ENCODE data around the gene VSTM5.

VSTM5 gene

GRCh38 chr11:93842461-93842860 is 8.0 kb downstream of the VSTM5 start:
- DNase-seq (ENCODE audit: low read depth, low spot score), result no peak

GRCh38 chr11:93842034-93842433 is 8.4 kb downstream of the VSTM5 start:
- no peak for DNase-seq (ENCODE audit: low read depth, low spot score)

DNA sequence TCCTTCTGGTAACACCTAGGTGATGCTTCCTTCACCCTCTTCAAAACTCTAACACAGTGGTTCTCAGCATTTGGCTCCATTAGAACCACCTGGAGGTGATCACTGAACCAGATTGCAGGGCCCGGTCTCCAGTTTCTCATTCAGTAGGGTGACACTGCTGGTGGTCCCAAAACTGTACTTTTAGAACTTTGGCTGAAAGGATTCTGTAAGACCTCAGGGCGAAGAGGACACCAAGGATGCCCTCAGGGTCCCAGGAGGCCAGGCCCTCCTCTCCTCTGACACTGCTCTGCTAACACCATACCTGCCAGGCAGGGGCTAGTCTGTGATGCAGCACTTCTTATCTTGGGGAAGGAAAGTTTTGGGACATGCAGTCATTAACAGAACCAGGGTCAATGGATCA is 9.0 kb downstream of the VSTM5 start:
- no peak for DNase-seq (ENCODE audit: low read depth, low spot score)

DNA sequence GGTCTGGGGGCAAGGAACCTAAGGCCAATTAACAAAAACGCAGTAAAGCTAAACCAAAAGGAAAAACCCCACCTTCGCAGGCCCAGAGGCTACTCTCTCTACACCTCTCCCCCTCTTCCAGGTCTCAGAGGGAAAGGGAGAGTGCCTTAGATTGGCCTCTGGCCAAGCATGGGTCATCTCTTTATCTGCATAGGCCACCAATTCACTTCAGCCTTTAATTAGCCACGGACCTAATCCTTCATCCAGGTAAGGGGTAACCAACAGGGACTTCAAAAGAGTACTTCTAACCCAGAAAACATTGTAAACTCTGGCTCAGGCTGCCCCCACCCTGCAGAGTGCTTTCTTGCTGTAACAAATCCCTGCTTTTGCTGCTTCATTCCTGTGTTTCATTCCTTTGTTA is 9.4 kb downstream of the VSTM5 start:
- no peak for DNase-seq (ENCODE audit: low read depth, low spot score)

DNA sequence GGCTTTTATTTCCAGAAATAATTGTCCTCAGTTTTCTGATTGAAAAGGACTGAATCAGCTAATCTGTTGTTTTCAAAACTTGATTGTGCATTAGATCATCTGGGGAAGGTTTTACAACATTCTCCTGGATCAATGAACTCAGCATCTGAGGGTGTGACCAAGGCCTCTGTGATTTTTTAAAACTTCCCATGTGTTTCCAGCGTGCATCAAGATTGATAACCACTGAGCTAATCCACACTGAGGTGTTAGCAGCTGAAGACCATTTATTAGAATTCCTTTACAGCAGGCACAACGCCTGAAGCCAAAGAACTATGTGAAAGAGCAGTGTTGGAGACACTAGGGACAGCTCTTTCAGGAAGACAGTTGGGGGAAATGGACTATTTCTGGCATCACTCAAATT is 10.2 kb downstream of the VSTM5 start:
- no peak for DNase-seq (ENCODE audit: low read depth, low spot score)

- DNase-seq (ENCODE audit: low read depth, low spot score), result no peak
Observed at GRCh38 chr11:93838967-93839366, 11.5 kb downstream of the VSTM5 start.

- no peak for DNase-seq (ENCODE audit: low read depth, low spot score)
Observed at GRCh38 chr11:93832780-93833179, 17.6 kb downstream of the VSTM5 start.

DNA sequence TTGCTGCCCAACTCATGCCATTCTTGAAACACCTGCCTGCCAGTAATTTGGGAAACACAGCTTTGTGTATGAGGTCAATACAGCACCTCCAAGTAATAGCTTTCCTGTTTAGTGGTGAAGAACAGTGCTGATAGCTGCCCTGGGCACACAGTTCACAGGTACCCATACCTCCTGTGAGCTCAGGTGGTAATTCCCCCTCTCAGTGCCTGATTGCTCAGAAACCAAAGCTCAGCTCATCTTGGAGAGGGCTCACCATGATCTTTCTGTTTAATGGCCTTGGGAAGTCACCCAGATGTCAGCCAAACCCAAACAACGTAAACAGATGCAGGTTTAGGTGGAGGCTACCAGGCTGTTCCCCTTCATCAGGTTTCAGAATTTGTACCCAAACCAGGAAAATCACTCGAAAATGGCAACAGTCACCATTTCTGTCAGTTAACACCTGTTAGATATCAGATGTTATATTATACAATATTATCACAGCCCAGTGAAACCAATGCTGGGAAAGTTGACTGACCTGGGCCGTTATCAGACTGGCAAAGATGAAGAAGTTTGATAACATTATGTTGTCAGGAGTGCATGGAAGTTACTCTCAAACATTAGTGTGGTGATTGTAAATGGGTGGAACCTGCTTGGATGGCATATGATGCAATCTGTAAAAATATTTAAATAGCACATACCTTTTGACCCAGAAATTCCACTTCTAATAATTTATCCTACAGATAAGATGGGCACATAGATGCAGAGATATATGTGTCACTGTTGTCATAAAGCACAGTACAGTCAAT is 18.9 kb downstream of the VSTM5 start:
- no peak for DNase-seq (ENCODE audit: low read depth, low spot score)

DNA sequence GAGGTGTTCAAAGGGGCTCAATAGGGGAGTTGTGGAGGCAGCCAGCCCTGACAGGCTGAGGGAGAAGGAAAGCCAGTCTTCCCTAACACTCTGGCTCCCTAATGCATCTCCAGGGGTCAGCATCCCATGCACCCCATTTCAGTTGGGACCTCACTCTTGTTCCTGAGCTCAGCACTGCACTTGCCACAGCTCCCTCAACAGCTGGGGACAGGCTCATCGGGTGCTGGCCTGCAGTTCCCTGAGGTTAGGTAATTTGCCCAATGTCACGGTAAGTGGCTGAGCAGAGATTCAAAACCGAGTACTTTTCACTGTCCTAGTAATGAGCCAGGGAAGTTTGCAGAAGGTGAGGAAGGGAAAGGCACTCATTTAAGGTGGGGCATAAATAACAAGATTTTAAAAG is 20.8 kb downstream of the VSTM5 start:
- no peak for DNase-seq (ENCODE audit: low read depth, low spot score)

DNA sequence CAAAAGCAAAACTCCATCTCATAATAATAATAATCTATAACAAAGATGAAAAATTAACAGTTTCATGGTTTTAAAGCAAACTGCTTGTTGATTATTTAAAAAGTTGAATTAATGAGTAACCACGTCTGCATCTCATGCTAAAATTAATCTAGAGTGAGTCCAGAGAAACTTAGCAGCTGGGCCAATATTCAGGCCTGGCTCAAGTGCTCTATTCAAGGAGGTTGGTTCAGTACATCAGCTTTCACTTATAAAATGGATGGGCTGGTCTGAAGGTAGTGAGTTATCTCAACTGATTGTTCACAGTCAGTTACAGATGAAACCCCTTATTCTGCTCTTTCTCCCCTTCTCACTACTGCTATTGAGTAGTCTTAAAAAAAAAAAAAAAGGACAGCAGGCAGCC is 23.1 kb downstream of the VSTM5 start:
- DNase-seq (ENCODE audit: low read depth, low spot score), result no peak

- DNase-seq (ENCODE audit: low read depth, low spot score), result no peak
Observed at GRCh38 chr11:93823210-93823609, 27.2 kb downstream of the VSTM5 start.

DNA sequence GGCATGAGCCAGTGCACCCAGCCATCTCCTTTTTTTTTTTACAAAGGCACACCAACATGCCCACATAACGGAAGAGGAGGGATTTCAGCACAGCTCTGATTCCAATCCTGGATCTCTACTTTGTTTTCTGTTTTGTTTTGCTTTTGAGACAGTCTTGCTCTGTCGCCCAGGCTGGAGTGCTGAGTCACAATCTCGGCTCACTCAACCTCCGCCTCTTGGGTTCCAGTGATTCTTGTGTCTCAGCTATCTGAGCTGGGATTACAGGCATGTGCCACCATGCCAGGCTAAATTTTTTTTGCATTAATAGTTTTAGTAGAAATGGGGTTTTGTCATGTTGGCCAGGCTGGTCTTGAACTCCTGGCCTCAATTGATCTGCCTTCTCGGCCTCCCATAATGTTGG is 28.1 kb downstream of the VSTM5 start:
- no peak for DNase-seq (ENCODE audit: low read depth, low spot score)

GRCh38 chr11:93821617-93822016 is 28.8 kb downstream of the VSTM5 start:
- no peak for DNase-seq (ENCODE audit: low read depth, low spot score)

GRCh38 chr11:93820847-93821246 is 29.6 kb downstream of the VSTM5 start:
- DNase-seq (ENCODE audit: low read depth, low spot score), result no peak

DNA sequence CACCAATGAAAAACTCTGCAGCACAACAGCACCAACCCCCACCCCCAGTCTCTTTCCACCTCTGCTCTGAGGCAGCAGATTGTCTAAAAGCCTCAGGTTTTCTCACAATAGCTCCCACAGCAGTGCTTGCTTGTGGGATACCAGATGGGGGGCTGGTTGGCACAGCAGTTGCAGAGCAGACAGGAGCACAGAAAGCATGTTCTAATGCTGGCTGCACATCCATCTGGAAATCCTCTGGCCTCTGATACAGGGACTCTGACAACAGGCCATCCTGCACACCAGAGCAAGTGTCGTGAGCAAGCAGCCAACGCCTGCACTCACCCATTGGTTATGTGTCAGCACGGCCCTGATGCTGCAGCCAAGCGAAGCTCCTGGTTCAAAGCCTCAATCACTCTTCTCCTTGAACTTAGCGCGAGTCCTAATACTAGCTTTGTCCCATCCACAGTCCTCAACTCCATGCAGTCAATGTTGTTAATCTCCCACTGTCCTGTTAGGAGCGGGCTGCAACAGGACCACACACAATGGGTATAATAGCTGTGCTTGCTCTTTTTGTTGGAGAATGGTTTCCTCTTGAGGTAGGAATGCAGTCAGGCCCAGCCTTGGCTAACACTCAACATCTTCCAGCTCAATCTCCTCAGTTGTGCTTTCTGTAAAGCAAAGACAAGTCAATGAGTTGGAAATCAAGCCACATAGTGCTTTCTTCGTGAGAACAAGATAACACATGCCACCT is 30.3 kb downstream of the VSTM5 start:
- no peak for DNase-seq (ENCODE audit: low read depth, low spot score)

- DNase-seq (ENCODE audit: low read depth, low spot score), result no peak
Observed at GRCh38 chr11:93817426-93818348, 32.7 kb downstream of the VSTM5 start.

DNA sequence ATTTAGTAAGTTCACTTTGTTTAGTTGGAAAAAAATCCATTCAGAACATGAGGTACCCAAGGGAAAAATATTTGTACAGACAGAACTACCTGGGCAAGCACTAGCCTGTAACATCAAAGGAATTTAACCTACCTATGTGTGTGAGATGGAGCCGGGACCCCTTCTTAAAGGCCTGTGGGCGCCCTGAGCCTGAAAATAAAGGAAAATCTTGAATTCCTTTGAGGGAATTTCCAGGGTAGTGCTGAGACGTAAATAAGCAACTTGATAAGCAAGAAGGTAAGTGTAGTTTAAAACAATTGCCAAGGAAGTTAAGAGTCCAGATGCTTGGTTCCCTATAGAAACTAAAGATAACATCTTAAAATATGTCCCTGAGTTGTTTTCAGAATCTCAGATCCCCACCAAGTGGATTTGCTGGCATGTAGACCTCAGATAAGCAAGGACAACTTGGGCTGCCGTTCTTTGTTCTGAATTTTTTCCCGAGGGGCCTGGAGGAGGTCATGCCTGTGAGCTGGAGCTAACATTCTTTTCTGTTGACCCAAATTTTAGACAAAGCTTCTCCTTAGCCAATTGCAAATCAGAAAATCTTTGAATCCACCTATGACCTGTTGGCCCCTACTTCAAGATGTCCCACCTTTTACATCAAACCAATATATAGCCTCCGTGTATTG is 35.3 kb downstream of the VSTM5 start:
- DNase-seq (ENCODE audit: low read depth, low spot score), result no peak

DNA sequence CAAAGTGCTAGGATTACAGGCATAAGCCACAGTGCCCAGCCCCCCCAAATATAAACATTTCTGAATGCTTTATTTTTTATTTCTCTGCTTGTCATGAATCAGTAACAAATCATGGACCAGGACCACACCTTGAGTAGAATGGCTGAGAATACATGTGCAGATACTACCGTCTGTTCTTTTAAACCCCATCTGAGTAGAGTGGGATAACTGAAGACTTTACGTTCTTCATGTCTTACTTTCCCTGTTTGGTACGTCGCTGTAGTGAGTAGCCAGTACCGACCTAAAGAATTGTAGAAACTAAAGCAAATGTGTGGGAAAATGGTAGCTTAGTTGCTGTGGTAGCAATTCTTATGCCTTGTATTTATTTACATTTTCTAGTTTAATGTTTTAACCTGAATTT is 36.4 kb downstream of the VSTM5 start:
- no peak for DNase-seq (ENCODE audit: low read depth, low spot score)

DNA sequence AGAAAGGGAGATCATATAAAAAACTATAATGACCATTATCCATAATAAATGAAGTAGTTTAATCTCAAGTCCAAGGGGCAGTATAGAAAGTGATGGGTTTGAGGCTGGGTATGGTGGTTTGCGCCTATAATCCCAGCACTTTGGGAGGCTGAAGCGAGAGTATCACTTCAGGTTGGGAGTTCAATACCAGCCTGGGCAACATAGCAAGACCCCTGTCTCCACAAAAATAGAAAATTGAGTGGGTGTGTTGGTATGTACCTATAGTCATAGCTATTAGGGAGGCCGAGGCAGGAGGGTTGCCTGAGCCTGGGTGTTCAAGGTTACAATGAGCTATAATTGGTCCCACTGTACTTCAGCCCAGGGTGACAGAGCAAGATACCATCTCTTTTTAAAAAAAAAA is 42.4 kb downstream of the VSTM5 start:
- DNase-seq (ENCODE audit: low read depth, low spot score), result no peak

GRCh38 chr11:93804879-93805278 is 45.5 kb downstream of the VSTM5 start:
- DNase-seq (ENCODE audit: low read depth, low spot score), result no peak

DNA sequence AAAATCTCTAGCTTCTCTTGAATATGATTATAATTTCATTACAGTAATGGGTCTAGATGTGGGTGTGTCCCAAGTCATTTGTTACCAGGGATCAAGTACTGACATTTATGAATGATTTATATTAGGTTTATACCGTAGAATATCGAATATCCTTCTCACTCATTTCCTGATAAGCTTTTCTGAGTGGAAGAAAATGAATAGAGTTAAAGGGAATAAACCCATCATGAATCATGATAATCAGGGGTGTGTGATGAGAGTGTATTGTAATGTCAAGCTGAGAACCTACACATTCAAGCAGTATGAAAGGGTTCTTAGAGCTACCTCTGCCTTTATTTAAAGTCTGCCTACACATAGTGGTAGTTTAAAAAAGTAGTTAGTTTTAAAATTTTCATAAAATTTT is 49.1 kb downstream of the VSTM5 start:
- no peak for DNase-seq (ENCODE audit: low read depth, low spot score)
